ENCODE data around the gene PTPRN2.

GRCh38 chr7:157683747-157684156 is 903.9 kb downstream of the PTPRN2 start:
- TF ChIP-seq CTCF (IDR thresholded peaks at IDR 0.05): no peak
- no peak for TF ChIP-seq POLR2A (IDR thresholded peaks at IDR 0.05)
- no peak for TF ChIP-seq POLR2AphosphoS5 (IDR thresholded peaks at IDR 0.05)
